T47D (cell line): ENCODE measurements around the gene CAMP.
A peak's percentile ranks its signal among the peaks of the same experiment; 100 is the strongest.

Experiments used
- DNase-seq, 2 experiments: peaks; one replicate each; pipeline versions ENCODE4 v3.0.0 to v3.0.0-alpha.2; 2011 to 2012; ENCODE audit warnings: low read depth in 1 of 2, low spot score in 1 of 2
- JUND ChIP-seq: IDR thresholded peaks from 2 replicates; pipeline ENCODE4 v1.6.1; 2012; ENCODE audit warnings: low read depth
- in situ Hi-C: cut with HindIII; loops from 2 replicates; pipeline ENCODE4 v1.10.0; 2016; ENCODE audit warnings: low sequenced_read_pairs, low pct_unique_long_range_greater_than_20kb

Gene CAMP

DNA sequence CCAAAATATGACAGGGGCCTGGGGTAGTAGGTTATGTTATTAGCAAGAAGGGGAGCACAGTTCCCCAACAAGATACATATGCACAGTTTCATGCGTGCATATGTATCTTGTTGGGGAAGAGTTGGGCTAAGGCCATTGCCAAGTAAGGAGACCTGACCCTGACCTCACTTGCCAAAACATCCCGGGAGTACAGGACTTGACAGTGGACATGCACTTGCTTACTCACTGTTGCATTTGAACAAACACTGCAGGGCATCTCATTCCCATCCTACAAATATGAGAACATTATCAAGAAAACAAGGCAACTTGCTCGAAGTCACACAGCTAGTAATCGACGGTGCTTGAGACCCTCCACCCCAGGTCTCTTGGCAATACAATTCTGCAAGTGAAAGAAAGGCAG is 4.8 kb upstream of the CAMP start:
- DNase-seq: no peak
- TF ChIP-seq JUND: no peak

DNA sequence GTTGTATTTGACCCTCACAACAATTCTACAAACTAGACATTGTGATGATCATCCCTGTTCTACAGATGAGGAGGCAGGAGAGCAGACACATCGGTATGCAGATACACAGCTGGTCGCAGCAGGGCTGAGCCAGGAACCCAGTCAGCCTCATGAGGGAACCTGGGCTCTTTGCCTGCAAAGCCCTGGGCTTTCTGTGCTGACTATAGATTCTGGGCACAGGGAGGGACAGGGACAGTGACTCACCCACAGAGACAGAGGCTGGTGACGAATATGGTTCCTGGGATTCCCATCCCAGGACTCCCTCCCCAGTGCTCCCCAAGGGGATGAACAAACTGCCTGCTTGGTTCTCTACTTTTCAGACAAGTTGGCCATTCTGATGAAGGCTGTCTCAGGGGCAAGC is 3.8 kb upstream of the CAMP start:
- DNase-seq: no peak
- in situ Hi-C loops: no loop called here
- TF ChIP-seq JUND: no peak

More for the DNA sequence above, 4.8 kb upstream of the CAMP start:
- in situ Hi-C loops: no loop called here

DNA sequence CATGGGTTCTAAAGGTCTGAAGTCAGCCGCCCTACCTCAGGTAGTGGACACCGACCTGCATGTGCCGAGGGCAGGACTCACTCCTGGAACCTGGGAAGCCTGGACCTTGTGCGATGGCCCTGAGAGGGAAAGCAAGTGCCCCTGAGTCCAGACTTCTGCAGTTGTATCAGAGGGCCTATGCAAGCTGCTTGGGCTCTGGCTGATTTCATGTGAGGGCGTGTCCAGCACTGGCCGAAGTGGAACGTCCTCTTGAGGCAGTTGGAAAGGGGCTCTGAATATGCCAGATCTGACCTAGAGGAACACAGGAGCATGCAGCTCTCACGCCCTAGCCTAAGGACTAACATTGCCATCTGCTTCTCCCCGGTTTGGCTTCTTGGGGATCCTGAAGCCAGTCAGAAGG is 2.5 kb upstream of the CAMP start:
- DNase-seq: no peak
- TF ChIP-seq JUND: no peak
- in situ Hi-C loops: no loop called here

DNA sequence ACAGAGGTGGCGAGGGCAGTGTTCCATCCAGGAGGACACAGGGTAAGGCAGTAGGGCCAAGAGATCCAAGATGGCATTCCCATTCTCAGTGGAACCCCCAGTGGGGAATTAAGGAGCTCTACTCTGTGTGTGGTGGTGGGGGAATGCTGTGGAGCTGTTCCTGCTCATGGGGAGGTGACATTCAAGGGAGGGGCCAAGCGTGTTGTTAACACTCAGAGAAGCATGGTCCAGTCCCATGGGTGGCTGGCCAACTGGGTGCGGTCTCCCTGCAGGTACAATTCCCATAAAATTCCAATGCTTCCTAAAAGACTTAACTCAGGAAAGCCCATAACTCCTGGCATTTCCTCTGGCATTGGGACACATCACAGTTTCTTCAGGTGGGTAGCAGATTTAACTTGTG is 2.3 kb downstream of the CAMP start:
- no peak for DNase-seq
- TF ChIP-seq JUND: no peak
- in situ Hi-C loops: no loop called here

DNA sequence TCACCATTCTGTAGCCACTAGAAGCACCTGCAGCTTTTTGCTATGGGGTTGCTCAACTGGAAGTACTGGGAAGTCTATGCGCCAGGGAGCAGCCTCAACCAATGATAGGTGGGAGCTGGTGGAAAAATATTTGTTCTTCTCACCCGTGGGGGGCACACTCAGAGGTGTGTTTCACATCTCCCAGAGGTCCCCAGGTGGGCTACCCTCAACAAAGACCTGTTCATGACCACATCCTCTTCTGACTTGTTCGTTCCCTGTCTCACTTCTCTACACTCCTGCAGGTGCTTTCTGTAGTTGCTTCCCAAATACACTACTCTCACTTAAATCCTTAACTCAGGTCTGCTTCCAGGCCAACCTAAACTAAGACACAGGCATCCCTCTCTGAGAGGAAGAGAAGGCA is 3.6 kb downstream of the CAMP start:
- TF ChIP-seq JUND: no peak
- no peak for DNase-seq
- in situ Hi-C loops: no loop called here

DNA sequence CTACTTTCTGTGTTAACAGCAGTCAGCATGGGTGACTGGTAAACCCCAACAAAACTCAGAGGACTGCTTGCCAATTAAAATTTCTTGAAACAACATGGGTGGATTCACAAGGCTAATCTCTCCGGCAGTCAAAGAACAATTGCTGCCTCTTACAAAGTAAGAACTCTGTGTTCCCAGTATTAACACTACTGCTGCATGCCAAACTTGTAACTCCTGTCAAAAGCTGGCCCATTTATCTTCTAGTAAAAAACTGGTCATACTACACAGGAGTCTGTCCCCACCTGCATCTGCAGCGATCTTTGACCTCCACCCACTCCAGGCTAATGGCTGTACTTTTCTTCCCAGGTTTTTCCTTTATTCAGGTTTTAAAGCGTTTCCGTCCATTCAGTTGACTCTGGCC is 8.9 kb downstream of the CAMP start:
- no peak for TF ChIP-seq JUND
- no peak for DNase-seq
- in situ Hi-C loops: no loop called here

DNA sequence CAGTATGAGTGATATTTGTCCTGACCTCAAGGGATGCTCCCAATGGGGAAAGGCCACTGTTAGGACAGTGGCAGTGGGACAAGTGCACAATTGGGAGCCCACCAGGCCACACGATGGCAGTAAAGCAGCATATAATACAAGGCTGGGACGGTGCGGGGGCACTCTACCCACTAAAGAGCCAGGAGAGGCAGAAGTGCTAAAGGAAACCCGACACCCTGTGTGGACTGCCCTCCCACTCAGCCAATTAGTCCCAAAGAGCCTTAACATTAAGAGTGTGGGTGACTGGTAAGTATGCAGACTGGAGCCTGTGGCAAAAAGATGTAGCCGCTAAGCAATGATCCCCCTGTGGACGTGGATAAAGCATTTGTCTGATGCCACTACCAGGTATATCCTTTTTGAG is 9.4 kb downstream of the CAMP start:
- no peak for TF ChIP-seq JUND
- in situ Hi-C loops: no loop called here
- peak; percentile 66 to 90 for DNase-seq

DNA sequence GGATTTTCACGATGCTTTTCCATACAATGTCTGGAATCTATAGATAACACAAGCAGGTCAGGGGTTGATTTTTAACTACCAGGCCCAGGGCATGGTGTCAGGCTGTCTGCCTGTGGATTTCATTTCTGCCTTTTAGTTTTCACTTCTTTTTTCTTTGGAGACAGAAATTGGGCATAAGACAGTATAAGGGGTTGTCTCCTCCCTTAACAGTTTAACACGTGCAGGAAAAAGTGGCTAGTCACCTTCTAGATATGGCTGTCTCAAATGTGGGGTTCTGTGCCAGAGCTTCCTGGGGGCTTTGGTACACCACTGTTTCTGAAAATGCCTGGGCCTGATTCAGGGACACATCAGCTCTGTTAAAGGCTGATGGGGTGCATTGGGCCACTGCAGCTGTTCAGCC is 10.2 kb downstream of the CAMP start:
- no peak for DNase-seq
- no peak for TF ChIP-seq JUND
- in situ Hi-C loops: no loop called here

DNA sequence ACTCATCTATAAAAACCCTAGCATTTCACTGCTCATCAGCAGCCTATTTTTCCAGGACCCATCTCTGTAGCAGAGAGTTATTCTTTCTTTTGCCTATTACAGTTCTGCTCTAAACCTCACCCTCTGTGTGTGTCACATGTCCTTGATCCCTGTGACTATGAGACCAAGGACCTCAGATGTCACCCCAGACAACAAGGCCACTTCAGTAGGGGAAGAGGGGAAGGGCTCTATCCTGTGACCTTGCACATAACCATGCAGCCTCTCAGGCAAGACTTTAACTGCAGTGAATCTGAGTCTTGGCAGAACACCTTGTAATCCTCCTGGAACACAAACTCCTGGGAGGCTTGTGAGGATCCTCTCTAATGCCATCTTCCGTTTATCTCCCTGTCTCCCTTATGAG is 13.2 kb downstream of the CAMP start:
- no peak for TF ChIP-seq JUND
- no peak for DNase-seq
- in situ Hi-C loops: no loop called here

DNA sequence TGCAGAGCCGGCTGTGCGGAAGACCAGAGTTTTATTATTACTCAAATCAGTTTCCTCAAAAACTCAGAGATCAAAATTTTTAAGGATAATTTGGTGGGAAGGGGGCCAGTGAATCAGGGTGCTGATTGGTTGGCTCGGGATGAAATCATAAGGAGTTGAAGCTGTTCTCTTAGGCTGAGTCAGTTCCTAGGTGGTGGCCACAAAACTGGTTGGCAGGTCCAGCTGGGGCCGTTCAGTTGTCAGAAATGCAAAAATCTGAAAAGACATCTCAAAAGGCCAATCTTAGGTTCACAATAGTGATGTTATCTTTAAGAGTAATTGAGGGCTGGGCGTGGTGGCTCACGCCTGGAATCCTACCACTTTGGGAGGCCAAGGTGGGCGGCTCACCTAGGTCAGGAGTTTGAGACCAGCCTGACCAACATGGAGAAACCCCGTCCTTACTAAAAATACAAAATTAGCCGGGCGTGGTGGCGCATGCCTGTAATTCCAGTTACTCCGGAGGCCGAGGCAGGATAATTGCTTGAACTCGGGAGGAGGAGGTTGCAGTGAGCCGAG is 15.3 kb downstream of the CAMP start:
- no peak for DNase-seq
- no peak for TF ChIP-seq JUND
- in situ Hi-C loops: no loop called here

DNA sequence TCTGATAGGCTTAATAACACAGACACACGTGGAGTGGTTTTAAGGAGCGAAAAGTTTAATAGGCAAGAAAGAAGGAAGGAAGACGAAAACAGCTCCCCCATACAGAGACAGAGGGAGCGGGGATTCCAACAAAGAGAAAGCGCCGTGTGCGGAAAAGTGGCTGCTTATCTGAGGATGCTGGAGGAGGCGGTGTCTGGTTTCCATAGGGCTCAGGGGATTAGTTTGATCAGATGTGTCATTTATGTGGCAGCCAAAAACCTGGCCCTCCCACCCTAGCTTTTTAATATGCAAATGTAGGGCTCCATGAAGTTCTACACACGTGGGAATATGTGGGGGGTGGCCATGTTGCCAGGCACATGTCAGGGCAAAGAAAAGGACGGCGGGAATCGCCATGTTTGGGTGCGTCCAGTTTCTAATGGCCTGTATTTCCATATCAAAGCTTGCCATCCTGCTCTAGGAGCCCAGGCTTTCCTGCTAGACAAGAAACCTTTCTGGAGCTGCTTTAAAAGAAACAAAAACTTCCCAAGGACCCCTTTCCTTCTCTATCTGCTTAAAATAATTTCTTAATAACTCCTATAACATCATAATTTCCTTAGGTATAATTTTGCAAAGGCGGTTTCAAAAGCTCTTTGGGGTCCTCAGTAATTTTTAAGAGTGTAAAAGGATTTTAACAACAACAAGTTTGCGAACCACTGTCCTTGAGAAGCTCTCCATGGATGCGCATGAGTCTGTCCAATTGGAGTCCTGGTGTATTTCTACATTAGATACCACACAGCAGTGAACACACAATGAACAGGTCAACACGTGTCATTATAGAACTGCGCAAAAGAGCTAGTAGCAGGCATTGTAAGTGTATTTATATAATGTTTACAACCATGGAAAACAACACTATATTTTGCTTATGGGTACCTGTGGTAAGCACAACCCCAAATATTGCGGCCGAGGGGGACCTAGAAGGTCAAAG is 17.0 kb downstream of the CAMP start:
- no peak for DNase-seq
- TF ChIP-seq JUND: no peak
- in situ Hi-C loops: no loop called here

DNA sequence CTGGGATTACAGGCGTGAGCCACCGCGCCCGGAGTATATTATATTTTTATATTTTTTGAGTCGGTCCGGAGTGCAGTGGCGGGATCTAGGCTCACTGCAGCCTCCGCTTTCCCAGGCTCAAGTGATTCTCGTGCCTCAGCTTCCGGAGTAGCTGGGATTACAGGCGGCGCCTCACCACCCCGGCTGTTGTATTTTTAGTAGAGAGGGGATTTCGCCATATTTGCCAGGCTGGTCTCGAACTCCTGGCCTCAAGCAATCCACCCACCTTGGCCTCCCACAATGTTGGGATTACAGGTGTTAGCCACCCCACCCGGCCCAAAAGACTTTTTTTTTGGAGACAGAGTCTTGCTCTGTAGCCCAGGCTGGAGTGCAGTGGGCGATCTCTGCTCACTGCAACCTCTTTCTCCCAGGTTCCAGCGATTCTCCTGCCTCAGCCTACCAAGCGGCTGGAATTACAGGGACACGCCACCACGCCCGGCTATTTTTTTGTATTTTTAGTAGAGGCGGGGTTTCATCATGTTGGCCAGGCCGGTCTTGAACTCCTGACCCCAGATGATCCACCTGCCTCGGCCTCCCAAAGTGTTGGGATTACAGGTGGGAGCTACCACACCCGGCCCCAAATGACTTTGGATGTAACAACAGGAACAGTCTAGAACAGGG is 18.6 kb downstream of the CAMP start:
- no peak for DNase-seq
- in situ Hi-C loops: no loop called here
- TF ChIP-seq JUND: no peak

DNA sequence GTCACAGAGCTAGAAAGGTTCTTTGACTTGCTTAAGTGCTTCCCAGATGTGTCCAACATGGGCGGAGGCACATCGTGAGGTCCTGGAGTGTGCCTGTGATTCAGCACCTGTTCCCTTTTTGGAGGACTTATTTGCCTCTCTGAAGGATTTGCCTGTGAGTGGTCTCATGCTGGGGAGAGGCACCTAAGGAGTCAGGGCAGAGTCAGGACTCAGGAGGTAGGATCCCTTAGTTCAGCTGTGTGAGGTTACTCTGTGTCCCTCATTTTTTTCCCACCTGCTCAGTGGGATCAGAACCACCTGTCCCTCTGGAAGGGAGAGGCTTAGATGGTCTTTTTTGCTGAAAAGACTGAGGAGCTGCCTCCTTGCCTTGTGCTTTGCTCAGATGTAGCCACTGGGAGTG is 20.6 kb downstream of the CAMP start:
- no peak for DNase-seq
- no peak for TF ChIP-seq JUND
- in situ Hi-C loops: no loop called here
